GM10266 (cell line): ENCODE results near the gene LINGO1.

ENCODE experiments used
- DNase-seq: peaks from one replicate; pipeline ENCODE4 v3.0.0; 2012; ENCODE audit errors: extremely low spot score
- CTCF ChIP-seq: IDR thresholded peaks from 2 replicates; pipeline ENCODE4 v1.5.1; 2012; ENCODE audit warnings: mild to moderate bottlenecking, low read depth; ENCODE audit not compliant: control insufficient read depth, insufficient read depth; ENCODE audit errors: missing control alignments

The LINGO1 gene, protein sequence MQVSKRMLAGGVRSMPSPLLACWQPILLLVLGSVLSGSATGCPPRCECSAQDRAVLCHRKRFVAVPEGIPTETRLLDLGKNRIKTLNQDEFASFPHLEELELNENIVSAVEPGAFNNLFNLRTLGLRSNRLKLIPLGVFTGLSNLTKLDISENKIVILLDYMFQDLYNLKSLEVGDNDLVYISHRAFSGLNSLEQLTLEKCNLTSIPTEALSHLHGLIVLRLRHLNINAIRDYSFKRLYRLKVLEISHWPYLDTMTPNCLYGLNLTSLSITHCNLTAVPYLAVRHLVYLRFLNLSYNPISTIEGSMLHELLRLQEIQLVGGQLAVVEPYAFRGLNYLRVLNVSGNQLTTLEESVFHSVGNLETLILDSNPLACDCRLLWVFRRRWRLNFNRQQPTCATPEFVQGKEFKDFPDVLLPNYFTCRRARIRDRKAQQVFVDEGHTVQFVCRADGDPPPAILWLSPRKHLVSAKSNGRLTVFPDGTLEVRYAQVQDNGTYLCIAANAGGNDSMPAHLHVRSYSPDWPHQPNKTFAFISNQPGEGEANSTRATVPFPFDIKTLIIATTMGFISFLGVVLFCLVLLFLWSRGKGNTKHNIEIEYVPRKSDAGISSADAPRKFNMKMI

DNA sequence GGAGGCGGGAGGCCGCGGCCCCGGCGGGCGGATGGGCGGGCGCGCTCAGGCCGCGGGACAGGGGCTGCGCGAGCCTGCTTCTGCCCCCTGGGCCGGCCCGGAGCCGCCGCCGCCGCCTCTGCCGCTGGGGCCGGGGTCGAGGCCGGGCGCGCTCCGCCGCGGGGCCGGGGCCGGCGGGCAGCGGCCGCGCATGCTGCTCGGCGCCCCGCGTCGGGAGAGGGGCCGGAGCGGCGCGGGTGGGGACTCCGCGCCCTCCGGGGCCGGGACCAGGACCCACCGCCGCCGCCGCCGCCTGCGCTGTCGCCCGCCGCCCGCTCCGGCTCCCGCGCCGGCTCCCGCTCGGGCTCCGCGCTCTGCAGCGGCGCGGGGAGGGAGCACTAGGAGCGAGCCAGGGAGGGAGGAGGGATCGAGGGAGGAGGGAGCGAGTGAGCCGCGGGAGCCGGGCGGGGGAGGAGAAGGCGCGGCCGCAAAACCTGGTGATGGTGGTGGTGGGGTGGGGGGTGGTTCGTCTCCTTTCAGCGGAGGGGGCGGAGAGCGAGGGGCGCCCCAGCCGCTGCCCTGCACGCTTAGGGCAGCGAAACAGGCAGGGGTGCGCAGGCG, at the start of gene LINGO1:
LINGO1 (minus strand) TSS at position 379 of the 600 bp plus-strand sequence. CDS start 597 bp downstream, outside the sequence.
- no peak for DNase-seq
- TF ChIP-seq CTCF = no peak

DNA sequence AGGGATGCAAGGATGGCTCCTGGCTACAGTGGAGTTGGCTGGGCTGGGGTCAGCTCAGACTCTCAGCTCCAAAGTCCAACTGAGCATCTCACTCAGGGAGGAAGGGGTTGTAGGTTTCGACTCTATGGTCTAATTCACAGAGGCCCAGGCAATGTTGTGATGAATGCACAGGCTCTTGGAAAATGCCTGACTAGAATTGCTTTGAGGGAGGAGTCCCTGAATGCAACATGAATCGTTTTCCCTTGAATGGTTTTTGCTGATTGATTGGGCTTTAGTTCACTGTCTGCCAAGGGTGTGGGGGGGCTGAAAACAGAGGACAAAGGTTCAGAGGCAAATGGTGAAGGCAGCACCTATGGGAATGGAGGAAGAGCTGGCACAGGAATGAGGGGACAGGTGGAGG, 48.6 kb upstream of the LINGO1 start:
- no peak for DNase-seq
- no peak for TF ChIP-seq CTCF

DNA sequence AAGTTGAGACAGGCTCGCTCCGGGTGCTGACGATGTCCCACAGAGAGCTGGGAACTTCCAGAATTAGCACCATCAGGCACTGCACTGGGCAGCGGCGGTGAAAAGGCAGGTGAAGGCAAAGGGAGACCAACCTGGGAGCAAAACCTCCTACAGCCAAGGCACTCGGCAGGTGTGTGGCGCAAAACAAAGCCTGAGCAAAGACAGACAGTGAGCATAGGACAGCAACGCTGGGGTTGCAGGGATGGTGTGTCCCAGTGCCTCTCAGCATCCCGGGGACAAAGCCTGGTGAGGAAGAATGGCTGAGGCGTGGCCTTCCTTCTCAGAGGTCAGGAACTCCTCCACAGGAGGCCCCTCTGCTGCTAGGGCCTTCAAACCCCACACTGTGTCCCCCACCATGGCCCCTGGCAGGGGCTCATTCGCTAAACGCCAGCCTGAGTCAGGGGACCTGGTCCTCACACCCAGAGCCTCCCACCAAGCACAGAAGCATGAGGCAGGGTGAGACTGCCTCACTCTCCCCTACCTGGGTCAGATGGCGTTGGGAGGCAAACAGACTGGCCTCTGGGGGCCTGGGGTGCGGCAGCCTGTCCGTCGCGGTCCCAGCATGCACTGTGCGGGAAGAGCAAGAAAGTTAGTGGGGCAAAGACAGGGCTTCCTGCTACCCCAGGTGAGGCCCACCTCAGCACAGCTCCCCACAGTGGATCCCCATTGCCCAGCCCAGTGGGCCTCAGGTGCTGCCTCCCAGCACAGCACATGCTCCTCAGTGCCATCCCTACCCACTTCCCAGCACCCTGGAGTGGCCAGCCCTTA, 44.1 kb upstream of the LINGO1 start:
- no peak for TF ChIP-seq CTCF
- no peak for DNase-seq

DNA sequence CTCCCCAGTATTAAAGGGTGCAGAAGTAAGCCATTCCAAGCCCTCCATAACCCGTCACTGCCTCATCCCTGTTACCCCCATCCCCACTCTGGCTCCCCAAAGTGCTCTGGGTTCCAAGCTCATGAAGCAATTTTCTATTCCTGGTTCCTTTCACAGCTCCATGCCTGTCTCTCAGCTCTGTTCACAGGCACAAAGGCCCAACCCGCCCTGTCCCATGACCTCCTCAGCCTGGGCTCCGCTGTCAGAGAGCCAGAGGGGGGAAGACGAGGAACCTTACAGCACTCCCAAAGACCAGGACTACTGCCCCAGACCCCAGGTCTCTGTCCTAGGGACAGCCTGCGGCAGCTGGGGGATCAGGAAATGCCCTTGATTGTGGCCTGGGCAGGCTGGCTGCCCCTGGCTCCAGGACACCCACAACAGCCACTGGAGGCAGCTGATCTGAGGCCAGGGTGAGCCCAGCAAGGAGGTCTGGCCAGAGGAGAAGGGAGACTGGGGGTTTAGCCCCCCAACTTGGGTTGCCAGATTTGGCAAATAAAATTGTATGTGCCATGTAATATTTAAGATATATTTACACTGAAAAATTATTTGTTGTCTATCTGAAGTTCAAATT, 43.2 kb upstream of the LINGO1 start:
- no peak for DNase-seq
- TF ChIP-seq CTCF = no peak

DNA sequence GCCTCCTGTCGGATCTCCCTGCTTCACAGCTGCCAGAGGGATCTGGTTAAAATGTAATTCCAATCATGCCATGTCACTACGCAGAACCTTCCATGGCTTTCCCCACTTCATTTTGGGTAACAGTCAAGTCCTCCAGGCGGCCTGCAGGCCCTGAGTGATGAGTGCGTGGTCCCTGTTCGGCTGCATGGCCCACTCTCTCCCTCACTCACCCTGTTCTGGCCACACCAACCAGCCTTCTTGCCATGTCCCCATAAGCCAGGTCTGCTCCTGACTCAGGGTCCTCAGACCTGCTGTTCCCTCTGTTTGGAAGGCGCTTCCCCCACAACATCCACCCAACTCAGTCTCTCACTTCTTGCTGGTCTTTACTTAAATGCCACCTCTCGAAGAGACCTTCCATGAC, 41.6 kb upstream of the LINGO1 start:
- TF ChIP-seq CTCF = no peak
- DNase-seq = no peak

GRCh38 chr15:77673866-77674265, 41.2 kb upstream of the LINGO1 start:
- no peak for TF ChIP-seq CTCF
- no peak for DNase-seq
